GM12801 (cell line): ENCODE data around the gene SLC35E2B.

Source experiments
- TF ChIP-seq, protein P1 (sequence below): IDR thresholded peaks from one replicate; pipeline ENCODE4 v1.5.1; 2011; ENCODE audit warnings: control low read depth; ENCODE audit not compliant: insufficient read length; ENCODE audit errors: extremely low read depth

The SLC35E2B gene

DNA sequence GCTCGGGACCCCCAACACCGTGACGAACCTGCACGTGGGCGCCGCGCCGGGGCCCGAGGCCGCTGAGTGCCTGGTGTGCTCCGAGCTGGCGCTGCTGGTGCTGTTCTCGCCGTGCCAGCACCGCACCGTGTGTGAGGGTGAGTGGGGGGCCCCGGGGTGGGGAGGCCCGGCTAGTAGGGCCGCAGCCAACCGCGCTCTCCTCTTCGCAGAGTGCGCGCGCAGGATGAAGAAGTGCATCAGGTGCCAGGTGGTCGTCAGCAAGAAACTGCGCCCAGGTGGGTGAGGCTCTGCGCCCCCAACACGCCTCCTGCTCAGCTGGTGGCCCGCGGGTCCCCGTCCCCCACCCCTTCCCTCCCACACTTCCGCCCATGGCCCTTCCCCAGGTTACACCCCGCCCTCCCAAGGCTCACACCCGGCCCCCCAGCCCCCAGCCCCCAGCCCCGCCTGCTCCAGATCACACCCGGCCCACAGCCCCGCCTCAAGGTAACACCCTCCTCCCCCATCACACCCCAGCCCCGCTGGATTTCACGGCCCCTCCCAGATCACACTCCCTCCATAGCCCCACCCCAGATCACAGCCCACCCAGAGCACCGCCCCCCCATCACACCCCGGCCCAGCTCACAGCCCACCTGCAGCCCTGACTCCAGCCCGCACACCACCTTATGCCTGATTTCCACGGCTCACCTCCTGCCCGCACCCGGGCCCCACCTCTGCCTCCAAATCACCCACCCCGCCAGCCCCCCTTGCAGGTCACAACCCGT, 63.0 kb downstream of the SLC35E2B start:
- TF ChIP-seq, protein P1, sequence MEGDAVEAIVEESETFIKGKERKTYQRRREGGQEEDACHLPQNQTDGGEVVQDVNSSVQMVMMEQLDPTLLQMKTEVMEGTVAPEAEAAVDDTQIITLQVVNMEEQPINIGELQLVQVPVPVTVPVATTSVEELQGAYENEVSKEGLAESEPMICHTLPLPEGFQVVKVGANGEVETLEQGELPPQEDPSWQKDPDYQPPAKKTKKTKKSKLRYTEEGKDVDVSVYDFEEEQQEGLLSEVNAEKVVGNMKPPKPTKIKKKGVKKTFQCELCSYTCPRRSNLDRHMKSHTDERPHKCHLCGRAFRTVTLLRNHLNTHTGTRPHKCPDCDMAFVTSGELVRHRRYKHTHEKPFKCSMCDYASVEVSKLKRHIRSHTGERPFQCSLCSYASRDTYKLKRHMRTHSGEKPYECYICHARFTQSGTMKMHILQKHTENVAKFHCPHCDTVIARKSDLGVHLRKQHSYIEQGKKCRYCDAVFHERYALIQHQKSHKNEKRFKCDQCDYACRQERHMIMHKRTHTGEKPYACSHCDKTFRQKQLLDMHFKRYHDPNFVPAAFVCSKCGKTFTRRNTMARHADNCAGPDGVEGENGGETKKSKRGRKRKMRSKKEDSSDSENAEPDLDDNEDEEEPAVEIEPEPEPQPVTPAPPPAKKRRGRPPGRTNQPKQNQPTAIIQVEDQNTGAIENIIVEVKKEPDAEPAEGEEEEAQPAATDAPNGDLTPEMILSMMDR, result no peak

DNA sequence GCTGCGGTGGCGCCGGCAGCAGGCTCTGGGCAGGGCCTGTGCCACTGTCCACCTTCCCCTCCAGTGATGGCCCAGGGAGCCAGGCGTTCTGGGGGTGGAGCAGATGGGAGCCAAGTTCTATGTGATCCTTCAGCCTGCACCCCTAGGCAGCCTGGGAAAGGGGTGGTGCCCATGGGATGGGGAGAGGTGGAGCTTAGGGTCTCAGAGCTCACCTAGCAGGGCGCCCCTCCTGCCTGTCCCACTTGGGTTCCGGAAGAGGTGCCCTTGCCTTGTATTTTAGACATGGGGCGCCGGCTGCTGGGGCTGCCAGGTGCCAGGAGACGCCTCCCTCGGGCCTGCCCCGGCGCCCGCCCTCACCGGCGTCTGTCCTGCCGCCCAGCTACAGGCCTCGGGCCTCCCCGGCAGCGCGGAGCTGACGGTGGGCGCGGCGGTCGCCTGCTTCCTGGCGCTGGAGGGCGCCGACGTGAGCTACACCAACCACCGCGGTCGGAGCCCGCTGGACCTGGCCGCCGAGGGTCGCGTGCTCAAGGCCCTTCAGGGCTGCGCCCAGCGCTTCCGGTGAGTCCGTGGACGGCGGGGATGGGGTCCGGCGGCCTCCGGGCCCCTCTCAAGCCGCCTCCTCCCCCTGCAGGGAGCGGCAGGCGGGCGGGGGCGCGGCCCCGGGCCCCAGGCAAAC, 63.7 kb downstream of the SLC35E2B start:
- TF ChIP-seq, protein P1, result no peak

DNA sequence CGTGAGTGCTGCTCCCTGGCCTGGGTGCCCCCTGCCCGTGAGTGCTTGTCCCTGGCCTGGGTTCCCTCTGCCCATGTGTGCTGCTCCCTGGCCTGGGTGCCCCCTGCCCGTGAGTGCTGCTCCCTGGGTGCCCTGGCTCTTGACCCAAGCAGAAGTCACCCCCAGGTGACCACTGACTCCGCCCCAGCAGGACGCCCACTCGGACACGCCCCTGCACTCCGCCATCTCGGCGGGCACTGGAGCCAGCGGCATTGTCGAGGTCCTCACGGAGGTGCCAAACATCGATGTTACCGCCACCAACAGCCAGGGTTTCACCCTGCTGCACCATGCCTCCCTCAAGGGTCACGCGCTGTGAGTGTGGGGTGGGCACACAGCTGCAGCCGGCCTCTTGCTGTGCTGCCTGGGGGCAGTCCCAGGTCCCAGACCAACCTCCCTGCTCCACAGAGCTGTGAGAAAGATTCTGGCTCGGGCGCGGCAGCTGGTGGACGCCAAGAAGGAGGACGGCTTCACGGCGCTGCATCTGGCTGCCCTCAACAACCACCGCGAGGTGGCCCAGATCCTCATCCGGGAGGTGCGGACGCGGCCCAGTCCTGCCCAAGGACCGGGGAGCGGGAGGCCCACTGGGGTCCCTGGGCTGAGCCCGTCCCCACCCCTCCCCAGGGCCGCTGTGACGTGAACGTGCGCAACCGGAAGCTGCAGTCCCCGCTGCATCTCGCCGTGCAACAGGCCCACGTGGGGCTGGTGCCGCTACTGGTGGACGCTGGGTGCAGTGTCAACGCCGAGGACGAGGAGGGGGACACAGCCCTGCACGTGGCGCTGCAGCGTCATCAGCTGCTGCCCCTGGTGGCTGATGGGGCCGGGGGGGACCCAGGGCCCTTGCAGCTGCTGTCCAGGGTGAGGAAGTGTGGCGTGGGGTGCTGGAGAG, 64.5 kb downstream of the SLC35E2B start:
- TF ChIP-seq, protein P1, result no peak

DNA sequence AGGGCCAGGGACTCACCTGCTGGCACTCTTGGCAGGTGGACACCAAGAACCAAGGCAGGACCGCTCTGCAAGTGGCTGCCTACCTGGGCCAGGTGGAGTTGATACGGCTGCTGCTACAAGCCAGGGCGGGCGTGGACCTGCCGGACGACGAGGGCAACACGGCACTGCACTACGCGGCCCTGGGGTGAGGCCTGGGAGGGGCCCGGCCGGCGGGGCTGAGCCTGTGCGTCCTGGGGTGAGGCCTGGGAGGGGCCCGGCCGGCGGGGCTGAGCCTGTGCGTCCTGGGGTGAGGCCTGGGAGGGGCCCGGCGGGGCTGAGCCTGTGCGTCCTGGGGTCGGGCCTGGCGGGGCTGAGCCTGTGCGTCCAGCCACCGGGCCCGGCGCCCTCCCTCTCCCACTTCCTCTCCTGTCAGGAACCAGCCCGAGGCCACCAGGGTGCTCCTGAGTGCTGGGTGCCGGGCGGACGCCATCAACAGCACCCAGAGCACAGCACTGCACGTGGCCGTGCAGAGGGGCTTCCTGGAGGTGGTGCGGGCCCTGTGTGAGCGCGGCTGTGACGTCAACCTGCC, 65.2 kb downstream of the SLC35E2B start:
- TF ChIP-seq, protein P1, result no peak

DNA sequence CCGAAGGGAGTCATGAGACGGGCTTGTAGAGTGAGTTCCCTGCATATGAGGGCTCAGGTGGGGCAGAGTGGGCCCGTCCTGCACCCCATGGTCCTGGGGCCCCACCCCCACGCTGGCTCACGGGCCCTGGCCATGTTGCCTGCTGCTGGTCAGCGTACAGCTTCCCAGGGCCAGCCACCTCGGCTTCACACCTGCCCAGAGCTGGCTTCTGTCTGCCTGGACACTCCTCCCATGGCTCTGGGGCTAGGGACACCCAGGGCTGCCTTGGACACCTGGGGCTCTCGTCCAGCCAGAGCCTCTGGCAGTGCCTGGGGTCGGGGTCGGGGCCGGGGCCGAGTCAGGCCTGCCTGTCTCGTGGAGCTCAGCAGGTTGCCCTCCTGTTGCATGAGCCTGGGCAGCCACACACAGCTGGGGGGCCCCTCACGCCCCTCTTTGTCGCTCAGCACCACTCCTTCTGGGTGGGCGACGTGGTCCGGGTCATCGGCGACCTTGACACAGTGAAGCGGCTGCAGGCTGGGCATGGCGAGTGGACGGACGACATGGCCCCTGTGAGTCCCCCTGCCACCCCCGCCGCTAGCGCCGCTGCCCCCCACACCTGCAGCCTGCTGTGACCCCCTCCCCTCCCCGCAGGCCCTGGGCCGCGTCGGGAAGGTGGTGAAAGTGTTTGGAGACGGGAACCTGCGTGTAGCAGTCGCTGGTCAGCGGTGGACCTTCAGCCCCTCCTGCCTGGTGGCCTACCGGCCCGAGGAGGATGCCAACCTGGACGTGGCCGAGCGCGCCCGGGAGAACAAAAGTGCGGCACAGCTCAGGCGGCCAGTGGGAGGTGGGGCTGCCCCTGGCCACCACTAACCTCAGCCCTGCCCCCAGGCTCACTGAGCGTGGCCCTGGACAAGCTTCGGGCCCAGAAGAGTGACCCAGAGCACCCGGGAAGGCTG, 66.1 kb downstream of the SLC35E2B start:
- TF ChIP-seq, protein P1, result no peak

DNA sequence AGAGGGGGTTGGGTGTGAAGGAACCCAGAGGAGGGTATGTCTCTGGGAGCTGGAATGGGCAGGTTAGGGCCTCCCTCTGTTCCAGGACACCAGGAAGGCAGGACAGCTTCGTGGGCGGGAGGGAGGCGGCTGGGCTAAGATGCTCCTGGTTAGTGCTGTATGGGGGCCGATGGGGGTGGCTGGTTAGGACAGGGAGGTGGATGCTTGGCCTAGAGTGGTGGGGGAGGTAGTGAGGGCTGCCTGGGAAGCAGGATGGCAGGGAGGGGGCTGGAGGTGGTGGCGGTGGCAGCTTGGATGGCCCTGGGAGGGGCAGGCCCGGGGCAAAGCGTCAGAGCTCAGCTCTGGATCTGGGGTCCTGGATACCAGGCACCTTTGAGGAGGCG, 66.8 kb downstream of the SLC35E2B start:
- TF ChIP-seq, protein P1, result no peak
